CD4-positive, alpha-beta T cell treated with Interleukin-17A for 1 hour (primary cell): ENCODE measurements around the gene TTC27.
"Not testable (repeated sequence)": the region's sequence is repeated elsewhere in the genome, so short reads cannot be mapped to it uniquely, and the experiment has no call there.

Experiments used
- DNase-seq: peaks from one replicate; pipeline ENCODE4 v3.0.0-alpha.2; 2020

The TTC27 gene

DNA sequence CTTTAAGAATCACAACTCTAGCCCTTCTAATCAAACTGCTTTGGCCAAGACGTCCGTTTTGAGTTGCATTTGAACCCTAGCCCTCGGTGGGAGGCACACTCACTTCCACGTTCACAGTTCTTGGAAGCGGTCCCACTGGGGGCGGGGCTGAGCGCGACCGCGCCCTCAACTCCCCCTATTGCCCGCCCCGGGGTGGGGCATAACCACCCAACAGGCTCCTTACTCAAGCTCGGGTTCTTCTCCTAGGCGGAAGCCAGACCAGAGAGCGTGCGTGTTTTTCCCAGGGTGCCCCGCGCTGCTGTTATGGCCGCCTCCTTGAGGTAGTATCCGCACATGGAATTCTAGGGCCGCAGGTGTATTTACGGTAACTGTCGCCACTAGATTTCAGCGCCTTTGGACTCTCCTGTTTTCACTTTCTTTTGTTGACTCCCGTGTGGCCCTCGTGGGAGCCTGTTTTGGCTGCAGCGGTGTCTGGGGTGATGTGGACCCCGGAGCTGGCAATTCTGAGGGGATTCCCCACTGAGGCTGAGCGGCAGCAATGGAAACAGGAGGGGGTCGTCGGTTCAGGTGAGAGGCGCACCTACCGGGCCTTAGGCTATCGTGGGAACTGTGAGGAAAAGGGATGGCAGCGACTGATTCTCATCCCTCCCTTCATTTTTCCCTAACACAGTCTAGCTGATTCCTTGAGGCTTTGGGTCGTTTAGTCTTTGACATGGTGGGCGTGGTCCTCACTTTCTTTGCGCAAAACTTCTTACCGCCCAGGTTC is at the start of gene TTC27:
TSS of gene TTC27 (plus strand) at position 237 of the 766 bp plus-strand sequence. CDS start at position 480, 243 bp downstream.
- peak; percentile 95 for DNase-seq

DNA sequence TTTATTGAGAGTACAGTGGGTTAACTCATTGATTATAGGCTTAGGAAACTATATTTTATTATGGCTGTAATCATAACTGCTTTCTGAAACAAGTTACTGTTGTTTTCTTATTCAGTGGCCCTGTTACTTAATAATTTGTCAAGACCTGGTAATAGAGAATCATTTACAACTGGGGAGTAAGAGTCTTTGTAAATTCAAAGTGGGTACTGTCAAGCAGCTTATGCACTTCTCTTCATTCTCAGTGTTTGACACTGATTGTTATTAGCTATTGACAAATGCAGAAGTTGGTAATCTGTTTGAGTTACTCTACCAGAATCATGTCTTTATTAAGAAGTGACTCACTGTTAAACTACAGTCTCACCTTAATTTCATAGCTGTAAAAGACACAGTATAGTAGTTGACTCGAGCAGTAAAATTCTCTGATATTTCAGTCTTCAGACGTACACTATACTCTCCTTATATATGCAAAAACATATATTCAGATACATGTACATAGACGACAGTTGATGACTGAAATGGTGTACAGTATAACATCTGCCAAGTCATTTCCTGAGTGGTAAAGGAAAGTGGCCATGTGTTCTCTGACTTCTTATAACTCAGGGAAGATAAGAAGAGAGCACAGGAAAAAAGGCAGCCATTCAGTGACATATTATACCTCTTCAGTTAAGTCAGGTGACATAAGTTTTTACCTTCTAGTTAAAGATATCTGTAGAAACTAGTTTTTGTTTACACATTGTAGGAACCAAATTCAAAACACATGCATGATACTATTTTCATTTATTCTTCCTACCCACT is 36.0 kb upstream of the TTC27 start:
- DNase-seq, result peak; percentile 31

DNA sequence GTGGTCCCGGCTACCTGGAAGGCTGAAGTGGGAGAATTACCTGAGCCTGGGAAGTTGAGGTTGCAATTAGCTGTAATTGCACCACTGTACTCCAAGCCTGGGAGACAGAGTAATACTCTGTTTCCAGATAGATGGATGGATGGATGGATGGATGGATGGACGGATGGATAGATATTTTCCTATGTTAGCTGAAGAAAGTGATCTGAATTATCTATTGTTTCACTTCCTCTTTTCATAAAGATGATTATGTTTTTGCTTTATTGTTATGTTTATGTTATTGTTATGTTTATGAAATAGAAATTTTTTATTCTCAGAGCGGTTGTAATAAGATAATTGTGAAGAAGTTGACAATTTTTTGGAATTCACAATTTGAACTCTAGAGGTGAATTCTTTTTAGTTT is 33.3 kb upstream of the TTC27 start:
- DNase-seq, result no peak

- no peak for DNase-seq
Measured at GRCh38 chr2:32611366-32611765, 16.5 kb upstream of the TTC27 start.

GRCh38 chr2:32611771-32612170 is 16.1 kb upstream of the TTC27 start:
- DNase-seq, result no peak

- DNase-seq, result no peak
Measured at GRCh38 chr2:32614084-32614483, 13.8 kb upstream of the TTC27 start.

DNA sequence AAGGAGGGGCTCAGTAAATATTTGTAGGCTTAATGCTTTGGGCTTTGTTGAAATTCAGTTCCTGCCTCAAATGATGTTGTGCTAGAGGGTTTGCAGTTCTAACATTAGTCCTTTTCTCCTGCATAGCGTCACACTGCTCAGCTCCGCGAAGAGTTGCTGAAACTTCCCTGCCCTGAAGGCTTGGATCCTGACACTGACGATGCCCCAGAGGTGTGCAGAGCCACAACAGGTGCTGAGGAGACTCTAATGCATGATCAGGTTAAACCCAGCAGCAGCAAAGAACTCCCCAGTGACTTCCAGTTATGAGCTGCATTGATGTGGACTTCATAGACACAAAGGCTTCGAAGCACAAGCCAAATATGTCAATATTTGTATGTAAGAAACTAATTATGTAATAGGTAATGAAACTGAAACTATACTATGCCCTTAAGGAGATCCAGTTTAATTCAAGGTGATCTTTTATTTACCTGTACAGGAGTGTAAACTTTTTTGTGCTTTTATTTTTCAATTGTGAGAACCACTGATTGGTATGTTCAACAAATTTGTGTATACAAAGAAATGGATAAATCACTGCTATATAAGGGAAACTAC is 10.2 kb upstream of the TTC27 start:
- DNase-seq, result no peak

DNA sequence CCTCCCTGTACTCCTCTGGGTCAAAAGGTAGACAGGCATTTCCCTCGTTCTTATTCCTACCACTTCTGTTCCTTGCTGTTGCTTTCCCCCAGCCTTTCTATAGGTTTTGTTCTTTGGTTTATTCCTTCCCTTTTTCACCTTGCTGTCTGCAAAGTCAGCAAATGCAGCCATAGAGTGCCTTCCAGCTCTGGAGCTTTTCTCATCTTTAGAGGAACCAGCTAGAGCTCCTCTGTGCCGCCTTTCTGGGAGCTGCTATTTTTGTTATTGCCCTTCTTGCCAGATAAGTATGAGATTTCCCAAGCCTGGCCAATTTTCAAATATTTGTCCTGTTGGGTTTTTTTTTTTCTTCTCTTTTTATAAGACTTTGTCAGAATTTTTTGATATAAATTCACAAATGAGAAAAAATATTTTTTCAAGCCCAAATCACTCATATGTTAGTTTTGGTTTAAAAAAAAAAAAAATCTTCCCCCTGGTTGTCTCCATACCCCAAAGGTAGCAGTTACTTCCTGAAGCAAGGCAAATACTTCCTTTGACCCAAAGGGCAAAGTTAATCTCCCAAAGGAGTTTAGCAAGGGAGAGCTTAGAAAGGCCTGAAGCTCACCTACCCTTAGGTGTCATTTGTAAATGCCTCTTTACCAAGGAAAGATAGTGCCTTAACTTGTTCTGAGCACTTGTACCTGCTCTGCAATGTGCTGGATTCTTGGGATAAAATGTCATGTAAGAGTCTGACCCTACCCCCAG is 5.1 kb upstream of the TTC27 start:
- DNase-seq, result no peak

DNA sequence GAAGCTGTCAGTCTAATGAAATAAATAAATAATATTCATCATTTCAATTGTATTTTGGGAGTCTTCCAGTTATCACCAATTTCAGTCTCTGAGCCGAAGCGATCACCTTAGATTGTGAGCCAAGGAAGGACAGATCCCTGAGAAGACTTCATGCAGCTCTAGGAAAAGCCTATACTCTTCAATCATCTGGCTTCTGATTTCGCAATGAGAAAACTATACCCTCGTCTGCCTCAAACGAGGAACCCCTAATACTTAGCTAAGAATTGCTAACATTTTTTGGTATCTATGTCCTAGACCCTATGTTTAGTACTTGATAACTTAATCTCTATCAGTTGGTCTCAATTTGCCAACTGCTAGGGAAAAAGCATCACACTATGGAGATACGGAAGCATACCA is 4.5 kb upstream of the TTC27 start:
- DNase-seq, result no peak

DNA sequence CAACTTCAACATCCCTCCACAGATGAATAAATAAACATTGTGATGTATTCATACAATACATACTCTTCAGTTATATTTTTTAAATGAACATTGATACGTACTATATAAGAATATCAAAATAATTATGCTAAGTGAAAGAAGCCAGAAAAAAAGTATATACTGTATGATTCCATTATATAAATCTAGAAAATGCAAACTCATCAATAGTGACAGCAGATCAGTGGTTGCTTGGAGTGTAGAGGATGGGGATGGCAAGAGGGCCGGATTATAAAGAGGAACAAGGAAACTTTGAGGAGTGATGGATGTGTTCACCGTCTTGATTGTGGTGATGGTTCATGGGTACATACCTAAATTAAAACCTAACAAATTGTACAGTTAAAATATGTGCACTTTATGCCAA is 3.0 kb upstream of the TTC27 start:
- DNase-seq, result no peak

DNA sequence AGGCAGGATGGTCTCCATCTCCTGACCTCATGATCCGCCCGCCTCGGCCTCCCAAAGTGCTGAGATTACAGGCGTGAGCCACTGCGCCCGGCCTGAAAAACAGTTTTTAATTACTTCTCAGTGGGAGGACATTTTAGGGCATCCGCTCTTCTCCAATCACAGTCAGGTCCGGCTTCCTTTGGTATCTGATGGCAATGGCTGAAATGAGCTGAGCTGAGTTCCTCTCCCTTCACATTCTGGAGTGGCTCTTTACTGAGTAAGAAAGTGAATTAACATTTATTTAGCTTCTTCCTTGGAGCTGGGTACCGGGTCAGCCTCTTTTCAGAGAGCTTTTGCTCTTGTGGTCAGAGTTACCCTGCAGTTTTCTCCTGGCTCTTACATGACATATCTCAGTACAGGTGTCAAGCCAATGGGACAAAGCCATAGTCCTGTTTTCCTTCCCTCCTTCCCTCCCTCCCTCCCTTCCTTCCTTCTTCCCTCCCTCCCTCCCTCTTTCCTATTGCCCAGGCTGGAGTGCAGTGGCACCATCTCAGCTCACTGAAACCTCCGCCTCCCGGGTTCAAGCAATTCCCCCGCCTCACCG is 1.1 kb upstream of the TTC27 start:
- DNase-seq, result no peak

DNA sequence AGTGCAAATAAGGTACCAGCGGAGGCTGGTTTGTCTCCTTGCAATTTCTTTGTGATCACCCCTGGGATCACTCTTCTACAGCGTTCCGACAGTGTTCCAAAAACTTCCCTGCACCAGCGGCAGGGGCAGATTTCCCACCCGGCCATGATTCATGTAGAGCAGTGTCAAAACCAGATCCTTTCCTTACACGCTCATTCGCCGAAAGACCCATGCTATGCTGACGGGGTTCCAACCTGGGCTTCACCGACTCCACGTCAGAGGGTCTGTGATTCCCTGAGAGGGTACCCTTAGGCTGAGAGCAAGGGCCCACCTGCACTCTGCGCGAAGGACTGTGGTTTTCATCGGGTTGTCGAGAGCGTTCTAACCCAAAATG is 423 bp upstream of the TTC27 start:
- no peak for DNase-seq

GRCh38 chr2:32632089-32632488 is 4.2 kb downstream of the TTC27 start:
- DNase-seq, result no peak

GRCh38 chr2:32633040-32633439 is 5.2 kb downstream of the TTC27 start:
- DNase-seq, result no peak

DNA sequence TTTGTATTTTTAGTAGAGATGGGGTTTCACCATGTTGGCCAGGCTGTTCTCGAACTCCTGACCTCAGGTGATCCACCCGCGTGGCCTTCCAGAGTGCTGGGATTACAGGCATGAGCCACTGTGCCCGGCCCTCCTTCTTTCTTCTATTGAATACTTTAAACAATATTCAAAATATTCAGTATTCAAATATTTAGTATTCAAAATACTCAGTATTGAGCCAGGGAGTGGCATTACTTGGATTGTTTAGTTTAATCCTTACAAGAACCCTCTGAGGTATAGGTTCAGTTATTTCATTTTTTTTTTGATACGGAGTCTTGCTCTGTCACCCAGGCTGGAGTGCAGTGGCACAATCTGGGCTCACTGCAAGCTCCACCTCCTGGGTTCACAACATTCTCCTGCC is 10.7 kb downstream of the TTC27 start:
- not testable (repeated sequence) for DNase-seq

GRCh38 chr2:32641180-32641579 is 13.3 kb downstream of the TTC27 start:
- DNase-seq, result no peak

DNA sequence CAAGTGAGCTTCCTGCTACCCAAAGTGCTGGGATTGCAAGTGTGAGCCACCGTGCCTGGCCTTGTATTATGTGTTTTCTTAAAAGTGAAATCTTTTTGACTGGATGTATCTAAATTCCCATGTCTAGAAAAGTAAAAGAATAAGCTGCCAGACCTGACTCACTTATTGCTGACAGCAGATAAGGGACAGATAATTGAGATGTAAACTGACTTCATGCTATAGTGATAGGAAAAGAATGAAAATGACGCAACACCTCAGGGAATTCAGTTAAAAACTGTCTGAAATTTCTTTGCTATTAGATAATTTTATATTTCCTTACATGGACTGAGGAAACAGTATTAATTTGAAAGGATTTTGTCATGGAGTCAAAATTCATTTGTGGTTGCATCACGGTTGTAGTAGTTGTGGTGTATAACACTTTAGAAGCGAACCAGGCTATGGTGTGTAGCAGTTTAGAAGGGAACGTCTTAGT is 19.4 kb downstream of the TTC27 start:
- DNase-seq, result no peak

DNA sequence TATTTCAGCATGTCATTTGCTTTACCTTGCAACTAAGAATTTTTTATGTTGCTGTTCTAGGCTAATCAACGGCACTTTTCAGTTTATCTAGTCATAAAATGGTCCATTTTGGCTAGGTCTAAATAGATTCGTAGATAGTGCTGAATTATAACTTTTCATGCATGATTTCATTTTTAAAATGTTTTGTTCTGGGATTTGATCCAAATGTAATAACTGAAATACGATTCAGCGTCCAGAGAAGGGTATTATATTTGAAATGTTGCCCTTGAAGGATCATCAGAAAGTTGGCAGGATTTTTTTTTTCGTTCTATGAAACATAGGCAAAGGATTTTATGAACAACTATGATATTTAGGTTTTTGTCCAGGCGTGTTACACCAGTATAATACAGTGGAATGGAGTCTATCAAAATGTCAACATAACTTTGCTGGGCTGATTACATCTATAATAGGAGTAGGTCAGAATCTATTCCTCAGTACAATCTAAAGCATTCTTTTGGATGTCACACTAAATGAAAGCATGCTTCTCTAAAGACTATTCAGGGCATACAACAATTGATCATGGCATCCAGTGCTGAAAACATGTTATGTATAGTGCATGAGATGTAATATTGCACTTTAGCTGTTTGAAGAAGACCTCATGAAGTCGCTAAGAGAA is 24.8 kb downstream of the TTC27 start:
- DNase-seq, result no peak

DNA sequence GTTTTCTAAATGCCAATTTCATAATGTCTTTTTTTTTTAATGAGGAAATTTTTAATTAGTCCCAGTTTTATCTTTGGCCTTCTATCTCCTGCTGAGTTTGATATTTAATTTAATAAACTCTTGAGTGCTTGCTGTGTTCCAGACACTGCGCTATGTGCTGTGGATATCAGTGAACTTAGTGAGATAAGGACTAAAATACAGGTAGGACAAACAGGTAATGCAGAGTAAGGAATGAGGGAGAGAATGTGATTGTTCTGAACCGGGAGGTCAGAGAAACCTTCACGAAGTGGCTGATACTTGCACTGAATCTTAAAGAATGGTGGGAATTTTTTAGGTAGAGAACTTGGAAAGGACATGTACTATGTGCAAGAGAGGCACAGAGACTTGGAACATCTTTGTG is 28.2 kb downstream of the TTC27 start:
- DNase-seq, result no peak

DNA sequence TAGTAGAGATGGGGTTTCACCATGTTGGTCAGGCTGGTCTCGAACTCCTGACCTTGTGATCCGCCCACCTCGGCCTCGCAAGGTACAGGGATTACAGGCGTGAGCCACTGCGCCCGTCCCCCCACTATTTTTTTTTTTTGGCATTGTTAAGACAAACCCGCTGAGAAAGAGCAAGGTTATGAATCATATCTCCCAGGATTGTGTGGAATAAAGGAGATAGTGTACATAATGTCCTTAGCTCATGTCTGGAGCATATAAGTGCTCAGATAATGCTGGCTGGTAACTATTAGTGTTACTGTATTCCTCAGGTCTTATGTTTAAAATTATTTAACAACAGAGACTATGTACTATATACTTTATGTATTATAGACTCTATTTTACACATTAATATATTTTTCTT is 36.0 kb downstream of the TTC27 start:
- DNase-seq, result no peak

GRCh38 chr2:32666704-32667103 is 38.9 kb downstream of the TTC27 start:
- DNase-seq, result no peak

DNA sequence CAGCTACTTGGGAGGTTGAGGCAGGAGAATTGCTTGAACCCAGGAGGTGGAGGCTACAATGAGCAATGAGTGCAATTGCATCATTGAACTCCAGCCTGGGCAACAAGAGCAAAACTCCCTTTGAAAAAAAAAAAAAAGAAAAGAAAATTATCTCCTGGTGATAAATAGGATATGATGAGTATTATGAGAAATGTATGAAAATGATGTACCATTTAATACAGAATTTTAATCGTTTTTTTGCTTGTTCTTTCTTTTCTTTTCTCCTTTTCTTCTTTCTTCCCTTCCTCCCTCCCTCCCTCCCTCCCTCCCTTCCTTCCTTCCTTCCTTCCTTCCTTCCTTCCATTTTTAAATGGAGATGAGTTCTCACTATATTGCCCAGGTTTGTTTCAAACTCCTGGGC is 40.4 kb downstream of the TTC27 start:
- no peak for DNase-seq
